ENCODE data around the gene RPL31.
A peak's percentile ranks its signal among the peaks of the same experiment; 100 is the strongest.

RPL31 gene

DNA sequence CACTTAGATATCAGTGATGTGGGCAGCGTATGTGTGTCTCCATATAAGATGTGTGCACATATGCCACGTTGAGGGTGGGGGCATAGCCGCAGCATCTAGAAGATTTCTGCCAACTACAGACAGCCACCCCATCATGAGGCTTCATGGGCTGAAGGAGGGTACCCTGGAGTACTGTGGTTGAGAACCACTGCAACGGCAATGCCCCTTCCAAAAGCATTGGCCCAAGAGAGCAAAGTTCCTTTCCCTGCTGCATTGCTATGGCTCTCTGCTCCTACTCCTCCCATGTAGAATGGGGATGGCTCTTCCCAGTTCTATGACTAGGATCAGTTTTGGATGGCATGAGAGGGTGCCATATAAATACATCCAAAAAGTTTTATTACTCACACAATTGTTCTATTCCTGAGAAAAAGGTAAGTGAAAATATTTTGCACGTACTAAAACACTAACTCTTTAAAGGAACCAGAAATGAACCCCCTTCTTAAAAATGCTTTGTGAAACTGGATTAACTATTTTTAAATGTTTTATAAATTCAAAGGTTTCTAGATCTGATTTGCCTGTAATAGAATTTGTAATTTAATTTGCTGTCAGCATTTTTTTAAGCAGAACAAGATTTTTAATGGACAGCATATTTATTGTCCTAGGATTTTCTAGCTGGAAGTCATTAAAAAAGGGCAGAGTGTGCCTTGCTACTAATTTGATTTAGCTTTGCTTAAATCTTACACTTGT, 4.4 kb upstream of the RPL31 start:
- DNase-seq: no peak

- no peak for DNase-seq
These were observed 3.9 kb upstream of the RPL31 start for GRCh38 chr2:100998235-100998573.

DNA sequence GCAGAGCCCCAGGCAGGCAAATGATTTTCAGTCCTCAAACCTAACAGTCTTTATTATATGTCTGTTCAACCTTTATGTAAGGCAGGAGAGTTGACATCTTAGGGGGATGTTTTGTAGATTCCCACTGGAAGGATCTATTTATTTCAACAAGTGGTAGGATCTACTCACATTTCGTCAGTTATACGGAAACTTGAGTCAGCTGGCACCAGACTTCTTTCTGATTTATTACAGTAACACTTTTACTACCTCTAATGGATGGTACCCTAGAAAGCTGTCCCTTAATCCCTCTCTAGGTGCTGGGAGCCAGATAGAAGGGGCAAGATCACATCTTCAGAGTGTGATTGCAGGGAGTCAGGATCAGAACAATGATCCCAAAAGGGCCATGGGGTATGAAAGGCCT, 2.1 kb upstream of the RPL31 start:
- no peak for DNase-seq

- no peak for DNase-seq
These were observed 631 bp downstream of the RPL31 start for GRCh38 chr2:101002562-101003277.

GRCh38 chr2:101003278-101003775, 1.2 kb downstream of the RPL31 start:
- DNase-seq: no peak

GRCh38 chr2:101004620-101005325, 2.7 kb downstream of the RPL31 start:
- DNase-seq: no peak

DNA sequence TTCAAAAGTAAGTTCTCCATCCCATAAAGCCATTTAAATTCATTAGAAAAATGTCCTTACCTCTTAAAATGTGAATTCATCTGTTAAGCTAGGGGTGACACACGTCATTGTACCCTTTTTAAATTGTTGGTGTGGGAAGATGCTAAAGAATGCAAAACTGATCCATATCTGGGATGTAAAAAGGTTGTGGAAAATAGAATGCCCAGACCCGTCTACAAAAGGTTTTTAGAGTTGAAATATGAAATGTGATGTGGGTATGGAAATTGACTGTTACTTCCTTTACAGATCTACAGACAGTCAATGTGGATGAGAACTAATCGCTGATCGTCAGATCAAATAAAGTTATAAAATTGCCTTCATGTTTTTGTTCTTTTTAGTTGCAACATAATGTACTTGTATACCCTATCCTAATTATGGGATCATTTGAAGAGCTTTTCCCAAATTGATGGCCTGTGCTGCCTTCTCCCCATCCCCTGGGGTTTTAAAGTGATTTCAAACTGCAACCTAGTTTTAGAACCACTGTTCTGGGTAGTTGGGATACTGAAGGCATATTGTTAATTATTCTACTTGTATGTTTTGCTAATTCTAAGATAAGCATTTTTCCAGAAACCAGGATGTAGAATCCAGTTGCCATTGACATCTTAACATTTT, 4.1 kb downstream of the RPL31 start:
- no peak for DNase-seq

- peak; percentile 38 for DNase-seq
These were observed 5.6 kb downstream of the RPL31 start for GRCh38 chr2:101007415-101008345.

- DNase-seq: no peak
These were observed 9.1 kb downstream of the RPL31 start for GRCh38 chr2:101011152-101011551.

DNA sequence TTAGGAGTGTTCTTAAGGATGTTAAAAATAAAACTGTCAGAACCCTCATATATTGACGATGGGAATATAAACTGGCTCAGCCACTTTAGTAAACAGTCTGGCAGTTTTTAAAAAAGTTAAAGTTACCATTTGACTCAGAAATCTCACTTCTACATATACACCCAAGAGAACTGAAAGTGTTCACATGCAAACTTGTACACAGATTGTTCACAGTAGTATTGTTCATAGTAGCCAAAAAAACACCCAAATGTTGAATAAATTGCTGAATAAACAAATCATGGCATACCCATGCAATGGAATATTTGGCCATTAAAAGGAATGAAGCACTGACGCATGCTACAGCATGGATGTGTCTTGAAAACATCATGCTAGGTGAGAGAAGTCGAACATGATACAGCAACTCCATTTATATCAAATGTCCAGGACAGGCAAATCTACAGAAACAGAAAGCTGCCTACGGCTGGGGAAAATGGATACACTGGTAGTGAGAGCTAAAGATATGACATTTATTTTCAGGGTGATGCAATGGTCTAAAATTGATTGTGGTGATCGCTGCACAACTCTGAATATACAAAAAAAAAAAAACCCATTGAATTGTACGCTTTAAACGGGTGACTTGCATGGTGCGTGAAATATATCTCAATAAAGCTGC, 10.1 kb downstream of the RPL31 start:
- peak; percentile 46 for DNase-seq

DNA sequence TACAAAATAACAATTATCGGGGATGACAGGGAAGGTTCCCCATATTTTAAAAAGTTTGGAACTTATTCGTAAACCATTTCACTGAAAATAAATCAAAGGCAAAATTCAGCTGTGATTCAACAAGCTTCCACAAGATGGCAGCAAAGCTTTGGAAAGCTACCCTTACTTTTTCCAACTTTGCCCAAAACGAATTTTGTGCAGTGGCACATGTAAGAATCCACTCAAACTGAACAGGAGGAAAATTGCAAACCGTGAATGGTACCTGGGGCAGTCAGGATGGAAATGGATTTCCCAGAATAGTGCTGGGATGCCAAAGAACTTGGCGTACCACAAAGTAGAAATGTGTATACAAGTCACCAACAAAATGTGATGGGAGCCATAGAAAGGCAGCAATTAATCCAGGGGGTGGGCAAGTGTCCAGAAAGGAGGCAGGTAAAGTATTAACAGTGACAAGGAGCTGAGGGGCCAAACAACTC, 10.7 kb downstream of the RPL31 start:
- peak; percentile 46 for DNase-seq

DNA sequence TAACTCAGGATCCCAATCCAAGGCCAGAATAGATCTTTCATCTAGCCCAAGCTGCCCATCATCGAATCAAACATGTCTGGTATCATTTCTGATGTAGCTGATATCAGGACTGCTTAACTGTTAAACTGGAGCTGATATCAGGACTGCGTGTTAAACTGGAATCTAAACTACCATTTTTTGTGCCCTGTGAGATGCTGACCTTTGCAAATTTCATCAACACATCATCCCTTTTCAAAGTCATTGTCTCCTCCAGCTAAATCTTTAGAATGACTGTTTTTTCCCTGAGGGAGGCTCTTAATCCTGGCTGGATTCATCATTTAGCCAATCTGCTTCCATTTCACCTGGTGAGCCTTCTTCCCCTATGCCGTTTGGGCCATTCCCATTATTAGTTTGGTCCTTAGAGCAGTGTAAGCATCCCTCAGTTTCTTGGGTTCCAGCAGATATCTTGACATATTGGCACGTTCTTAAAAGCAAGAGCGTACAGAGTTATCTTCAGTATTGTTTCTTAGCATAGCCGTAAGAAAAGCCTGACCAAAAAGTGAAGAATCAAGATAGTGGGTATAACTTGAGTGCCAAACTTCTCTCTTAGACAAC, 12.3 kb downstream of the RPL31 start:
- DNase-seq: no peak

DNA sequence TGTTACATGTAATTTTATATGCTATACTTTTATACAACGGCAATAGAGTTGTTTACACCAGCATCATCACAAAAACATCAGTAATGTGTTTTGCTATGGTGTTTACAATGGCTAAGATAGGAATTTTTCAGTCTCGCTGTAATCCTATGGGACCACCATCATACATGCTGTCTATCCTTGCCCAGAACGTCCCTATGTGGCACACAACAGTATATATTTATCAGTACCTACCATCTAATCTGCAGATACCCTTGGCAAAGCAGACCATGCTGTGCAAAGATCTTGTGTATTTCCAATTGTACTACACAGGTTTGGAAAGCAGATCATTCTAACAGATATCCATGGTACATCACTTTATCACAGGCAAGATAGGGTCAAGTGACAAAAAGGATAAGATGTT, 15.3 kb downstream of the RPL31 start:
- no peak for DNase-seq

- no peak for DNase-seq
These were observed 16.8 kb downstream of the RPL31 start for GRCh38 chr2:101018934-101019333.

DNA sequence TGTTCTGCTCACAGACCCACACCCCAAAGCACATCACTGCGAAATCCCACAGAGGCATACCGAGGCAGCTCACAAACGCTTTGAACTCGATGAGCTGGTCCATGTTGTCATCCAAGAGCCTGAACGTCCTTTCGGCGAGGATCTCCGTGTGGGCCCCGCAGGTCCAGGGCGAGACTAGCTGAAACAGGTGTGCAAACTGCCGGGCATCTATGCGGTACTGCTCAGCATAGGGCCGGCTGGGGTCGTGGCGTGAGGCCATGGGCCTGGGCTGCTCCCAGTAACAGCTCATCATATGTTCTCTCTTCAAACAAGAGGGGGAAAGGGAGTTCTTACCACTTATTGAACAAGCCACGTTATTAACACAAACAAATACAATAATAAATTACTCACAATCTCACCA, 20.1 kb downstream of the RPL31 start:
- DNase-seq: no peak

DNA sequence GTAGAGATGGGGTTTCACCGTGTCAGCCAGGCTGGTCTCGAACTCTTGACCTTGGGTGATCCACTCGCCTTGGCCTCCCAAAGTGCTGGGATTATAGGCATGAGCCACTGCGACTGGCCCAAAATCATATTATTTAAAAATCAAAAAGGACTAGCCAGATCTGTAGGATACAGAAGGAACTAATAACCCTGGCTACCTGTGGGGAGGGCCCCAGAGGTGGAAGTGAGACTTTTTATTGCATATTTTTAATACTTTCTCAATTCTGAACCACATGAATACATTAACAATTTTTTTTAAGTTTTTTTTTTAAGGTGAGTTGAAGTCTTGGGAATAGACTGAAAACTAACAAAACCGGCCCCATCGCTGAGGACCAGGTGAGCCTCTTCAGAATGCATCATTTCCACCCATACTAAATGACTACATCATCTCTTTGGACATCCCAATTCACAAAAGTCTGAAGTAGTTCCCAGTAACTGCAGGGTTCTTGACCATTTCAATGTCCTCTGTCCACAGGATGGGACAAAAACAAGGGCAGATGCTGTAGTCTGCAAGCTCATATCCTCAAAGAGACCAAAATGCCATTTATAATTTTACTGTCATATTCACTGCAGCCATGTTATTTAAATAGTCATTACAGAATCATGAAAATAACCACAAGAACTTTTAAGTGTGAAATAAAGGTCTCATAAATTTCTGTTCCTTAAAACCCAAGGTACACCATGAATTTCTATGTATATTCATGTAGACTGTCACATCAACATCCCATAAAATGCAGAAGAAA, 21.4 kb downstream of the RPL31 start:
- DNase-seq: no peak

GRCh38 chr2:101025561-101025960, 23.5 kb downstream of the RPL31 start:
- no peak for DNase-seq

DNA sequence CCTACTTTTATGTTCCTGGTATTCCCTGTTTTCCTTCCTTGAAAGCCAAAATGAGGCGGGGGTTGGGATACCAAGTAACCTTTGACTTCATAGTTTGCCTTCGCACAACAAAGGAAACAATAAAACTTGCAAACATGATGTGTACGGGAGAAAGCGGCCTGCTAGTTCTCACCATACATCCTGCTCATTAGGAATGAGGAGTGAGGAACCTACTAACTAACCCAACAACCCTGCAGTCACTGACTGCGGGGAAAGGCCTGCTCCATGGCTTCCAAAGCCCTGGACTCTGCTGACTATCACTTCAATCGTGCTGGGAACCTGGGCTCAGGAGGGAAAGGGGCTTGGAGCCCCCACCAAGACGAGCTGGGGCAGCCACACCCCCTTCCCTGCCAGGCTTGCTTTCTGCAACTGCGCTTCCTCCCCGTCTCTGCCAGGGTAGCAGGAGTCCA, 24.2 kb downstream of the RPL31 start:
- no peak for DNase-seq

DNA sequence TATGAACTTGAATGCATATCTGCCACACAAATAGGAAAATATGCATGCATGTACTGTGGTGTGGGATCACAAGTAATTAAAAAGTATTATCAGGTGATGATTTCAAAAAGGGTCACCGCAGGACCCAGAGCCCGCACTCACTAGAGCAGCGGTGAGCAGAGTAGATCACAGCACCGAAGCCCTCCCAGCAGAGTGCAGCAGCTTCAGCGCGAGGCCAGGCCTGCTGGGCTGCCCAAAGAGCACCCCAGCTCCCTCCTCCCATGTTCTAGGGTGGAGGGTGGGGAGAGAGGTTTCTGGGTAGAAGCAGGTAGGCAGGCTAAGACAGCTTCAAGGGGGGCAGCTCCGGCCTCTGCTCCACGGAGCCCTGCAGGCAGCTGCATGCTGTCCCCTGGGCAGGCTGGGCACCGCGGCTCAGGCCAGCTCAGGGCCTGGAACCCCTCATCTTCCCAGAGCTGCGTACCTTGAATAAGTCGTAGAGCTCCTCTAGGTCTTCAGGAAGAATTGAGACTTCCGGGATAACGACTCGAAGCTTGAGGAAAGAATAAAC, 24.9 kb downstream of the RPL31 start:
- no peak for DNase-seq

- no peak for DNase-seq
These were observed 25.8 kb downstream of the RPL31 start for GRCh38 chr2:101027852-101028251.

Measured in activated CD4-positive, alpha-beta T cell treated with anti-CD3 and anti-CD28 coated beads, Interleukin-2, amount 50 U/mL, for 16 hours (primary cell).